ENCODE data around the gene TCF7.

The TCF7 gene

GRCh38 chr5:134091626-134092121 lies 22.8 kb upstream of the TCF7 start:
- DNase-seq, result no peak

DNA sequence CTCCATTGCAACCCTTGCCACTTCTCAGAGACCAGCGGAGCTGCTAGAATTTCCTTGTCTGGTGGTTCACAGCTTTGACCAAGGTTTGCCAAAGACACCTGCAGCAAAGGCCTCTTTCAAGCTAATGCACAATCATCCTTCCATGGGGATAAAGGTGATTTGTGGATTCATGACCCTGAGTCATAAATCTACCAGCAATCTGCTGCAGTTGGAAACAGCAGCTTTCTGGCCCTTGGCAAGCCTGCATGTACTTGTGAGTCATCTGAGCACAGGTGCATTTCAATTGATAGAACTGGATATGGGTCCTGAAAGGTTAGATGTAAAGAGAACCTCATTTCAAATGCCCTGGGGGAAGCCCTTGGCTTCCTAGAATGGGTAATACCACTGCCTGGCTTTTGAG lies 21.6 kb upstream of the TCF7 start:
- DNase-seq, result peak; percentile 27

GRCh38 chr5:134093351-134093750 lies 21.1 kb upstream of the TCF7 start:
- no peak for DNase-seq

GRCh38 chr5:134095293-134095692 lies 19.2 kb upstream of the TCF7 start:
- no peak for DNase-seq

DNA sequence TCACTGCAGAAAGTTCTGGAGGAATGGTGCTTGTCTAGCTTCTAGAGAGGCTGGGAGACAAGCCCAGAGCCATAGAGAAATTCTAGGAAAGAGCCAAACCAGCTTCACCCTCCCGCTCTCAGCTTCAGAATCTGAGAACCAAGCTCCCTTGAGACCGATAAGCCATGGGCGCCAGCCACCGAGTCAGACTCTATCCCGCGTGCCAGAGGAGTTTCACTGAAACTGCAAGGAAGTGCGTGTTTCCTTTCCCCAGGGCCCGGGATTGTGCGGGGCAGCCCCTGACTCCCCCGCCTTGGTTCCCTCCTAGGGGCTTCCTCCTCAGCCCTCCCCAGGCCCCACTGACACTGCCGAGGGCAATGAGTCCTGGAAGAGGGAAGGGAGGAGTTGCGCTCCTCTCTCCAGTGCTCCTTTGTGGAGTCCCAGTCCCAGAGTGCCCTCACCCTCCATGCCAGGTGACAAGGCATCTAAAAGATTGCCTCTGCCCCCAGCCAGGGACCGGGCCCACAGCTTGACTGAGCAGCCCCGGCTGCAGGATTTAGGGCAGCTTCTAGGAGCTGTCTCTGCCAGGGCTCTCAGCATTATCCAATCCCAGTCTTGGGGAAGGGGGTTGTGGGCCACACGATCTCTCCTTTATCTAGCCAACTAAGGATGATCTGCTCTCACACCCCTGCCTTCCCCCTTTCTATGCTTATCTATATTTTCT lies 18.4 kb upstream of the TCF7 start:
- DNase-seq, result no peak

DNA sequence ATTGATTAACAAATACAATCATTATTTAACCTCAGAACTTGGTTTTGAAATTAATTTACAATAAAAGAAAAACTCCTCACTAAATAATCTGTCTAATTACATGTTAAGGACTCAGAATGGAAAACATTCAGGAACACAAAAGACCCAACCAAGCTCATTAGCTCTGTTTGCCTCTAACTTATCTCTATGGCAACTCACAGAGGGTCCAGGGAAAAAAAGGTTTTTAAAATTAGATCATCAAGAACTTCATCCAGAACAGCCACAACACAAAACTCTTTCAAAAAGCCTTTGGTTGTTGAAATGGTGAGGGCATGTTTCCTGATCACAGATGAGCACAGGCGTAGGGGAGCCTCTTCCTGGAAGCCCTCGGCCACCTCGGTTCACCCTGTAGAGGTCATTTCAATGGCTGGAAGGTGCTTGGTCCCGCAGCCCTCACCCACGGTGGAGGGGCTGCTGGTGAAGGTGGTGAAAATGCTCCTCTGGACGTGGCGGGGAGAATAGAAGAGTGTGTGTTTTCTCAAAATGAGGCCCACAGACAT lies 17.2 kb upstream of the TCF7 start:
- DNase-seq, result no peak

DNA sequence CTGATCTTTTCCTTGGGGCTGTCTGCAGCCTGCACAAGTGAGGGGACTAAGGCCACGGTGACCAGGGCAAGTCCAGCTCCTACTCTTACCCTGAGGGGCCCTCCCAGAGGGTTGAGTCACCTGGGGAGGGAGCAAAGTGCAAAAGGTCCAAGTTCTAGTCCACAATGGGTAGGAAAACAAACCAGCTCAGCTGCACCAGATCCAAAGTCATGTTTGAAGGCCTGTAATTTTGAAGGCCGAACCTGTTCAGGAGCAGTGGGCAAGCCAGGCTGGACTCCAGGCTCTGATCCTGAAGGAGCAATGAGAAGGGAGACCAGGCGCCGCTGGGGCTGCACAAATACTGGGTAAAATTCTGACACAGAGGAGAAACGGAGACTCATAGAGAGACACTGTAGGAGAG lies 15.8 kb upstream of the TCF7 start:
- no peak for DNase-seq

DNA sequence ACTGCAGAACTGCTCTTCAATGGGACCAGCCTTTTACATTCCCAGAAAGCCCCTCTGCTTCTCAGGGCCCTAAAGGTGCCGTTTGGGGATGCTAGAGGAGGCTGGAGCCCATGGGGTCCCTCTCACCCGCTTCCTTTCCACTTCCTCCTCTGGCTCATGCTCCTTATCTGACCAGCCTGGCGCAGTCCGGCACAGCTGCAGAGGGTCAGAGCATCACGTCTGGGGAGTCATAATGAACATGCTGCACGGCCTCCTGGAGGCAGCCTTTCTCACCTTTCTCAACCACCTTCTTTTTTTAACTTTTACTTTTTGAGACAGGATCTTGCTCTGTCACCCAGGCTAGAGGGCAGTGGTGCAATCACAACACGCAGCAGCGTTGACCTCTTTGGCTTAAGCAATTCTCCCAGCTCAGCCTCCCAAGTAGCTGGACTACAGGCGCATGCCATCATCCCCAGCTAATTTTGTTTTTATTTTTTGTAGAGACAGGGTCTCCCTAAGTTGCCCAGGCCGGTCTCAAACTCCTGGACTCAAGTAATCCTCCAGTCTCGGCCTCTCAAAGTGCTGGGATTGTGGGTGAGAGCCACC lies 15.1 kb upstream of the TCF7 start:
- no peak for DNase-seq

- no peak for DNase-seq
These were observed 14.6 kb upstream of the TCF7 start for GRCh38 chr5:134099939-134100282.

GRCh38 chr5:134100283-134101091 lies 14.0 kb upstream of the TCF7 start:
- peak; percentile 91 for DNase-seq

DNA sequence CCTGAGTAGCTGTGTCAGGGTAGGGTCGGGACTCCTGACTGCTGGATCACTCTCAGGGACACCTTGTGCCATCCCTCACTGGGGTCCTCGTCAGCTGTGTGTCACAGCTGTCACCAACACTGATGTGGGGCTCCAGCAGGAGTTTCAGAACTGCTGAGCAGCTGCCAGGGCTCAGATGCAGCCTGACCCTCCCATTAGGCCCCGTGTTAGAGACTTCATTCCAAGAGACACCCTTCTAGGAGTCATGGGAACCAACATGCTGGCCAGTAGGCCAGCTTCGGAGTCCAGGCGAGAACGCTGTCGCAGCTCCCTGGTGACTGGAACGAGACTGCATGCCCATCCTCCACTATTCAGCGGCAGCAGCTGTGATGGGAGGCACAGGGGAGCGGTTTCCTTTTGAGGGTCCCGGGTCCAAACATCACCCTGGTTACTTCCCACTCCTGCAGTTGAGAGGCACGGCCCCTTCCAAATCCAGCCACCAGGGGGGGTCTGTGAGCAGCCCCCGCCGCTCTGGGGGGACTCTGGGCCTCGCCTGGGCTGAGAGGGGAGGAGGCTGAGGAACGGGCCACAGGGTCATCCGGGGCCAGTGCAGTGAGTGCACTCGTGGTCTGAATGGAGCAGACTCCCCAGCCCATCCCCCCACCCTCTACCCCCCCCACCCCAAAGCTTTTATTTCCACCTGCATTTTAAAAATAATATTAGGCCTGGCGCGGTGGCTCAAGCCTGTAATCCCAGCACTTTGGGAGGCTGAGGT lies 12.6 kb upstream of the TCF7 start:
- peak; percentile 77 for DNase-seq

- peak; percentile 54 for DNase-seq
These were observed 11.1 kb upstream of the TCF7 start for GRCh38 chr5:134103397-134103796.

GRCh38 chr5:134103998-134104654 lies 10.4 kb upstream of the TCF7 start:
- peak; percentile 58 for DNase-seq

- no peak for DNase-seq
These were observed 7.3 kb upstream of the TCF7 start for GRCh38 chr5:134106991-134107701.

DNA sequence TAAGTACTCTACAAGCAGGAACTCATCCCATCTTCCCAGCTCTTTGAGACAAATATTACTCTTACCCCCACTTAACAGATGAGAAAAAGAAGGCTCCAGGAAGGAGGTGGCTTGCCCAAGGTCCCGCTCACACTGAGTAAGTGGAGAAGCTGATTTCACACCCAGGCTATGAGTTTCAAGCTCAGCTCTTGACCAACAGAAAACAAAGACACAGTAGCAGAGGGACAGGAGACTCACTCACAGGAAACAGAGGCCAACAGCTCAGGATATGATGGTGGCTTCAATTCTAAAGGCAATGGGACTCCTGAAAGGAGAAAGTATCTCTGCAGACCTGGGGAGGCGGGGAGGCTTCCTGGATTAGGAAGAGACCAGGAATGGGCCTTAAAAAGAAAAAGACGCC lies 6.7 kb upstream of the TCF7 start:
- DNase-seq, result no peak

DNA sequence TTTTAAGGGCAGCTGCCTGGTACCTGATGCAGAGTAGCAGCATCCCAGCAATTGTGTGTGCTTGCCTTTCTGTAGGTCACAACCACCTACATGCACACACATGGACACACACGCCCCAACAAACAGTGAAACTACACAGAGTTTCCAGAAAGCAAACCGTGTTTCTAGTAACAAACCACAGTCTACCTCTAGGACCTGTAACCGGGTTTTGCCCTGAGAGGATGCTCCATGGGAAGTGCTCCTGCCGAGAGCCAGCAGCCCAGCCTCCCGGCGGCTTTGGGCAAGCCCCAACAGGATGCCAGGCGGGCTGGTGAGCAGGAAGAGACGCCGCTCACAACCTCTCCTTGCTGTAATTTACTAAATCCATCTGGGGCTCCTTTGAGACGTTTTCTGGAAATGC lies 4.1 kb upstream of the TCF7 start:
- no peak for DNase-seq

DNA sequence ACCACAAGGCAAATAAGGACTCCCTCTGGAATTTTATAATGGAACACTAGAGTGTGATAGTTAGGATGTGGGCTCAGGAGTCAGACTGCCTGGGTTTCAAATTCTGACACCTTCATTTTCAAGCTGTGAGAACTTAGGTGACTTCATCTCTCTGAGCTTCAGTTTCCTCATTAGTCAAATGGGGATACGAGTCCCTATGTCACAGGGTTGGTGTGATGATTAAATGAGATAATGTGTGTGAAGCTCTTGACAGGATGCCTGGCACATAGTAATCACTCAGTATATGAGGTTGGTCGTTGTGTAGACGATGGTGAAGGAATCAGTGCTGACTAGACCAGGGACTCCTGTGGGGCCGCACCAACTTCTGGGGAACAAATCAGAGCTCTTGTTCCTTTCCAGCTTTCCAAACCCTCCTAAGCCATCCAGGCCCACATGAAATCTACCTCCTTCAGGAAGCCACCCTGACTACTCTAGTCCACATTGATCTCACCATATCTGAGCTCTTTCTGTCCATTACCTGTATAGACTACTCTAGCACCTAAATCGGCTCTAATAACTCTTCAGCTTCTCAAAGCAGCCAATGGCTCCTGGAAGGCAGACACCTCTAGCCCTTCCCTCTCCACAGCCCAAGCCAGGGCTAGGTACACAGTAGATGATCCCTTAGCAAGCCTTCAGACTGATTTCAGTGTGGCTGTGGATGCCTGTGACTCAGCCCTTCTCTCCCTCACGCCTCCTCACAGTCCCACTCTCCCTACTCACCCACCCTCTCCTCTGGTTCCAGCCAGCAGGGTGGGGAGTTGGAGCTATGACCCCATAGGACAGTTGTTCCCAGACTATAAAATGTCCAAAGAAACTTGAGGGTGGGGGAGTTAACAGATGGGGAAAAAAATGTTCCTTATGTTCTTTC lies 2.5 kb upstream of the TCF7 start:
- DNase-seq, result peak; percentile 57

DNA sequence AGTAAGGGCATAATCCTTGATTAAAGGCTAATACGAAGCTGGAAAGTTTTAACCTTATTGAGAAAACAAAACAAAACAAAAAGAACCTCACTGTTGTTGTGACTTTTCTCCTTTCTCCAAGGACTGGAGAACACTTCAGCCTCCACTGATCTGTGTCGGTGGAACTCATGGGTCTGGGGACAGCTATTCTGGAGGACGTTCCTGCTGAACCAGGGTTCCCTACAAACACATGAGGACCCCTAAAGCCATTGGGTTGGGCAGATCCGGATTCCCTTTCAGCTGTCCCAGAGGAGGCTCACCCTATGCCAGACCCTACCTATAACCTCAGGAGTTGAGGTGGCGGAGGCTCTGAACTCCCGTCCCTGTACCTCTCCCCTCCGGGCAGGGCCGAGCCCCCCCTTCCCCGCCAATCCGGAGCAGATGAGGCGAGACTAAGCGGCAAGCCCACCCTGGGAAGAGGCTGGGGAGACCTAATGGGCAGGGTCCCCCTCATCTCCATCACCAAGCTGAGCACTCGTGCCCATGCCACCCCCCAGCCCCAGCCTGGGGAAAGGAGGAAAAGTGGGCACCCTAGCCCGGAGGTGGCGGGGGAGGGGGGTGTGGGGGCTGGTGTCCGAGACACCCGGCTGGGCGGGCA lies 1.6 kb upstream of the TCF7 start:
- DNase-seq, result no peak

DNA sequence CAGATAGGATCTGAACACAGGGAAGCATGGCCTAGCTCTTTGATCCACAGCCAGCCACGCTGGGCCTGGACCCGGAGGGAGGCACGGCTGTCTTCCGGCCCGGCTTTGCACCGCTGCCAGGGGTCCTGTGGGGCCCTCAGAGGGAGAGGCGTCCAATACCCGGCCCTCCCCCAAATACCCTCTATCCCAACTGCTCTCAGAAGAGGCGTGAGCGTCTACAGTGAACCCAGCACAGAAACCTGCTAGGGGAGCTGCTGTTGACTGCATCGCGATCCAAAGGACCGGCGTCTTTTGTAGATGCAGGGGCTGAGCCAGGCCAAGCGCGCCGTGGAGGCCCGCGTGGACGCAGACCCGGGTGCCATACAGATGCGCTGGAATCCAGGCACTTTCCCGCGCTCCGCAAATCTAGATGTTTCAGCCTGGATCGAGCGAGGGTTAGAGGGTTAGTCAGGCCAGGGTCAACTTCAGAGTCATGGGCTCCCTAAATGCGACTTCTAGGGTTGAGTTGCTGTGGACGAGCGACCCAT lies 1.1 kb upstream of the TCF7 start:
- DNase-seq, result no peak

All from stimulated activated CD4-positive, alpha-beta T cell treated with anti-CD3 and anti-CD28 coated beads, Interleukin-1b, Interleukin-23, amount 100 ng/mL, for 48 hours (primary cell).